Endodermal cell (in vitro differentiated cells): ENCODE results near the gene C10orf95. TPM values are rescaled to one million over a fixed set of nuclear protein-coding genes. Genes with fewer than 3 reads are reported as not detected.

Experiments
- DNase-seq: peaks from one replicate; pipeline ENCODE4 v3.0.0-alpha.2; 2017
- H3K27ac ChIP-seq: 2 replicates; pipeline ENCODE4 v1.5.1; 2013; ENCODE audit warnings: mild to moderate bottlenecking, low read depth, low read length, moderate library complexity
- H3K27me3 ChIP-seq: 2 replicates; pipeline ENCODE4 v1.6.1; 2013; ENCODE audit warnings: mild to moderate bottlenecking, low read length, moderate library complexity; ENCODE audit not compliant: insufficient read depth, control insufficient read depth, poor library complexity, severe bottlenecking
- H3K36me3 ChIP-seq: 2 replicates; pipeline ENCODE4 v1.7.0; 2013; ENCODE audit warnings: mild to moderate bottlenecking, low read length, moderate library complexity; ENCODE audit not compliant: control insufficient read depth, insufficient read depth
- H3K4me1 ChIP-seq: one replicate; pipeline ENCODE4 v1.7.0; 2013; ENCODE audit warnings: low read length; ENCODE audit not compliant: control insufficient read depth, insufficient read depth
- H3K4me3 ChIP-seq: 2 replicates; pipeline ENCODE4 v1.5.1; 2013; ENCODE audit warnings: mild to moderate bottlenecking, low read length, moderate library complexity
- H3K9ac ChIP-seq: 2 replicates; pipeline ENCODE4 v1.6.1; 2013; ENCODE audit warnings: mild to moderate bottlenecking, low read length, moderate library complexity; ENCODE audit not compliant: poor library complexity, severe bottlenecking; ENCODE audit errors: extremely low read depth
- H3K9me3 ChIP-seq: 2 replicates; pipeline ENCODE4 v1.6.1; 2013; ENCODE audit warnings: mild to moderate bottlenecking, low read length, moderate library complexity; ENCODE audit not compliant: control insufficient read depth
- H3K27ac Mint-ChIP-seq: 2 replicates; pipeline ENCODE4 v1.8.0; 2020; ENCODE audit warnings: mixed read lengths
- H3K27me3 Mint-ChIP-seq: 2 replicates; pipeline ENCODE4 v1.8.0; 2021; ENCODE audit warnings: mild to moderate bottlenecking, mixed read lengths; ENCODE audit not compliant: insufficient read depth
- H3K36me3 Mint-ChIP-seq: 2 replicates; pipeline ENCODE4 v1.8.0; 2020; ENCODE audit warnings: low read depth, mixed read lengths
- H3K4me1 Mint-ChIP-seq: 2 replicates; pipeline ENCODE4 v1.8.0; 2020; ENCODE audit warnings: mixed read lengths
- H3K4me3 Mint-ChIP-seq: 2 replicates; pipeline ENCODE4 v1.8.0; 2020; ENCODE audit warnings: mild to moderate bottlenecking, moderate library complexity, mixed read lengths
- H3K9me3 Mint-ChIP-seq: 2 replicates; pipeline ENCODE4 v1.8.0; 2020; ENCODE audit warnings: mild to moderate bottlenecking, mixed read lengths
- CTCF ChIP-seq: fragments of 200-600 bp; sonication (generic); conservative IDR thresholded peaks from 2 replicates; pipeline ENCODE4 v1.5.0; 2021; ENCODE audit warnings: antibody characterized with exemption, mild to moderate bottlenecking
- WGBS, 2 experiments: methylation state at CpG; one replicate each; pipeline versions ENCODE4 v1.1.5 to v1.1.7; 2013; ENCODE audit warnings: missing lambda C conversion rate in 2 of 2, mixed read lengths in 1 of 2; ENCODE audit not compliant: insufficient coverage in 1 of 2, insufficient read length in 1 of 2; 5-methylcytosine and 5-hydroxymethylcytosine counted together
- total RNA-seq, 2 donors: library from RNA; stranded (reverse); fragmentation: NEBNext Ultra II Directional in 1 of 2; extraction: Animal tissue kit (Norgen Biotek cat#: 25700) in 1 of 2; gene quantifications; 2 replicates in 1 of 2; 3 replicates in 1 of 2; pipeline ENCODE4 v1.2.1, GENCODE V29; 2021

The C10orf95 gene
- total RNA-seq, 2 donors from 2014 or later = 0.35 to 0.93 TPM

DNA sequence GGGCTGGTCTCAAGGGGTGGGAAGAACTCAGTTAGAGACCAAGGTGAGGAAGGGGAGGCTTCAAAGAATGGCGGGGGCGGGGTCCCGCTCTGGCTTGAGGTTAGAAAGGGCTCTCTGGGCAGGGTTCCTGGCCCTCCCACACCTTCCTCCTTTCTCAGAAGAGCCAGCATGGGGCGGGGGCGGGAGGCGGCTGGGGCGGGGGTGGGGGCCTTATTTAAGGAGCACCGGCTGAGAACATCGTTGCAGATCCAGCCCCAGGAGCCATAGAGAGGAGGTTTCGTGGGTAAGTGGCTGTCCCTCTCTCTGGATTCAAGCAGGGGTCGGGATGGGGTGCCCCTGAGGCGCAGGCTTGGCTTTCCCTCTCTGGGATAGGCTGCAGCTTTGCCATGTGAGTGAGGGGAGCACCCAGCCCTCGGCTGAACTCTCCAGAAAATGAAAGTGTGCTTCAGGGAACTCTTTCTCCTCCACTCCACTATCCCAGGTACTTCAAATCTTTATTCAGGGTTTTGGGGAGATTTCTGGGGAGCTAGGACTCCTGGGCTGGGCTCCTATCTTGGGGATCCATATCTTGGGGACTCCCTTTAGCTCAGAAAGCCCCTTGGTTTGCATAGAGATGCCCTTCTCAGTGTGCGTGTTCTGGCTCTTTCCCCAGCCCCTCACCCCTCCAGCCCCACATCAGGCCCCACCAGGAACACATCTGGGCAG is 15.7 kb downstream of the C10orf95 start:
- Histone ChIP-seq H3K9ac (no peak overlapping the region), H3K9me3 (no peaks in the 10 kb centered on the region), H3K36me3 (peaks cover 1% of the 10 kb centered on the region), H3K4me3 (no peak overlapping the region), H3K27me3 (peaks cover 32% of the 10 kb centered on the region), H3K27ac (no peak overlapping the region), H3K4me1 (peaks cover 9% of the 10 kb centered on the region)
- peaks cover 16% of the 10 kb centered on the region for H3K4me1 Mint-ChIP-seq
- H3K27ac Mint-ChIP-seq = peak overlapping the region; percentile 58
- no peaks in the 10 kb centered on the region for H3K9me3 Mint-ChIP-seq
- 10 to 20% methylated on average over 3 to 10 of the region's 14 CpGs for WGBS, 2 experiments
- no peak for TF ChIP-seq CTCF
- peak; percentile 81 for DNase-seq
- H3K36me3 Mint-ChIP-seq = peaks cover 2% of the 10 kb centered on the region
- peaks cover 55% of the 10 kb centered on the region for H3K27me3 Mint-ChIP-seq
- peak overlapping the region; percentile 38 for H3K4me3 Mint-ChIP-seq

DNA sequence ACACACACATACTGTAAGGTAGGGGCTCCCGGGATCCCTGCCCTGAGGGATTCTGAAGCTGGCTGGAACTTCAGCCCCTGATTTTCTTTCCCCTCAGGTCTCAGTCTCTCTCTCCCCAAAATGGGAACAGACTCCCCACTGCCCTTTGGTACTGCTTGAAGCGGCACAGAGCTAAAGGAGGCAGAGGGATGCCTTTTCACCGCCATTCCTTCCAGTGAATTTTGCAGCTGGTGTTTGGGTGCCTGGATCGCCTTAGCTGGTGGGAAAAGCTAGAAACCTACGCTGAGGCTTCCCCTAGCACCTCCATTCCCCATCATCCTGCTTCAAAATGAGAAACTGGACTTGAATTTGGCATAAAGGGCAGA is 16.2 kb downstream of the C10orf95 start:
- Mint-ChIP-seq H3K27me3 (peaks cover 54% of the 10 kb centered on the region), H3K4me3 (peak overlapping the region; percentile 38), H3K36me3 (peaks cover 2% of the 10 kb centered on the region), H3K4me1 (peaks cover 16% of the 10 kb centered on the region), H3K9me3 (no peaks in the 10 kb centered on the region), H3K27ac (peak overlapping the region; percentile 58)
- H3K9ac ChIP-seq = no peak overlapping the region
- H3K9me3 ChIP-seq = no peaks in the 10 kb centered on the region
- WGBS, 2 experiments = 29 to 48% methylated on average over 3 to 5 of the region's 5 CpGs
- H3K36me3 ChIP-seq = peaks cover 4% of the 10 kb centered on the region
- peaks cover 9% of the 10 kb centered on the region for H3K4me1 ChIP-seq
- H3K27me3 ChIP-seq = peaks cover 32% of the 10 kb centered on the region
- TF ChIP-seq CTCF = no peak
- H3K27ac ChIP-seq = no peak overlapping the region
- no peak overlapping the region for H3K4me3 ChIP-seq
- DNase-seq = no peak

DNA sequence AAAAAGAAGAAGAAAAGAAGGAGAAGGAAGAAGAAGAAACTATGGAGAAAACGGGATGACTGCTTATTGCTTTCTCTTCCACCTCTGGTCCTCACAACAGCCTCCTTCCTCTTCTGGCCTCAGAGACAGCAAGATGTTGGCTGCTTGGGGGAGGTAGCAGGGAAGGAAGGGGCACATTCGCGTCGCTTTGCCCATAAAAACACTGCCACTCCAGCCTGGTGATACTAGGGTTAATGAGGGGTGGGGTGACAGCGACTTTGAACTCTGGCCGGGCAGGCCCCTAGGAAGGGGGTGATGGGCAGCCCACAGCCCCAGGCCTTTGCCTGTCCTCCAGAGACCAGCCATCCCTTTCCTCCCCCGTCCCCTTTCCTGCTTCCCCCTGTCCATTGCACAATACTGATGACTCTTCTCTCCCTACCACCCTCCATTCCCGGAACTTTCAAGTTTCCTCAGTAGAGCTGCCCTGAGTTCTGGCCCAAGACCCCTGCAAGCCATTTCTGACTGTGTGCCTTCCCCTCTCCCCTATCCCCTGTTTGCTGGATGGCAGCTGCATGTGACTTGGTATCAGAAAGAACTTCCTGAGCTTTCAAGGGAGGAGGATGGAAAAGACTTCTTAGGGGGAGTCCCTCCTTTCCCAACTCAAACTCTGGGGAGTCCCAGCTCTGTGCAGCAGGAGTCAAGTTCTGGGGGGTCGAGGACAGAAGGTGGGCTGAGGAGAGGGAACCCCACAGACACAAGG is 16.8 kb downstream of the C10orf95 start:
- Histone ChIP-seq H3K9ac (no peak overlapping the region), H3K27me3 (peaks cover 32% of the 10 kb centered on the region), H3K9me3 (no peaks in the 10 kb centered on the region), H3K36me3 (peaks cover 4% of the 10 kb centered on the region), H3K4me1 (peaks cover 9% of the 10 kb centered on the region), H3K4me3 (no peak overlapping the region), H3K27ac (no peak overlapping the region)
- Mint-ChIP-seq H3K4me1 (peaks cover 16% of the 10 kb centered on the region), H3K4me3 (no peak overlapping the region), H3K27ac (no peak overlapping the region), H3K27me3 (peaks cover 54% of the 10 kb centered on the region), H3K9me3 (no peaks in the 10 kb centered on the region), H3K36me3 (peaks cover 2% of the 10 kb centered on the region)
- no peak for DNase-seq
- WGBS, 2 experiments = 35% methylated on average over 9 of the region's 9 CpGs; no CpG with 5 or more reads in 1 of the 2 experiments
- TF ChIP-seq CTCF = no peak
